ENCODE measurements around the gene GAPDHS.
A peak's percentile ranks its signal among the peaks of the same experiment; 100 is the strongest.

The GAPDHS gene

DNA sequence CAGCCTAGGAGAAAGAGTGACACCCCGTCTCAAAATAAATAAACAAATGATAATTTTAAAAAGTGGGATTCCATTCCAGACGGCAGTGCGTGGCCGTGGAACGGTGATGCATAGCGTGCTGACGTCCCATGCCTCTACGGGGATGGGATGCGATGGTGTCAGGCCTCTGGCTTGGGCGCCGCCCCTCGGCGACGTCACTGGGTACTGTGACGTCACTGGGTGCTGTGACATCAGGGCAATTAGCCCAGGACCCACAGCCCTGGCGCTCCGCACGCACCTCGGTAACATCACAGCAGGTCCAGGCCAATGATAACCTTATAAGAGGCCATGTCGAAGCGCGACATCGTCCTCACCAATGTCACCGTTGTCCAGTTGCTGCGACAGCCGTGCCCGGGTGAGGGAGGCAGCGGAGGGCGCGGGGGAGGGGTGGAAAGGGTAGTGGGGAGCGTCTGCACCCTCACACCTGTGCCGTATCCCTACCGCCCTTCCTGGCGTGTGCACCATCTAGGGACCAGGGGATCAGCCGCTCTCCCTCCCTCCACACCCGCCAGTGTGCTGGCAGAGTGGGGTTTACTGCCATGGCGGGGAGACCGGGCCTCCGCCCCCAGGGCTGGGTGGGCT lies at the start of gene GAPDHS:
Gene GAPDHS, plus strand, starts transcription at position 256 of the 621 bp plus-strand sequence. Its CDS starts 72 bp downstream, at position 328.
- no peak for DNase-seq (ENCODE audit: low read depth in 1 of 2, low spot score in 1 of 2)

DNA sequence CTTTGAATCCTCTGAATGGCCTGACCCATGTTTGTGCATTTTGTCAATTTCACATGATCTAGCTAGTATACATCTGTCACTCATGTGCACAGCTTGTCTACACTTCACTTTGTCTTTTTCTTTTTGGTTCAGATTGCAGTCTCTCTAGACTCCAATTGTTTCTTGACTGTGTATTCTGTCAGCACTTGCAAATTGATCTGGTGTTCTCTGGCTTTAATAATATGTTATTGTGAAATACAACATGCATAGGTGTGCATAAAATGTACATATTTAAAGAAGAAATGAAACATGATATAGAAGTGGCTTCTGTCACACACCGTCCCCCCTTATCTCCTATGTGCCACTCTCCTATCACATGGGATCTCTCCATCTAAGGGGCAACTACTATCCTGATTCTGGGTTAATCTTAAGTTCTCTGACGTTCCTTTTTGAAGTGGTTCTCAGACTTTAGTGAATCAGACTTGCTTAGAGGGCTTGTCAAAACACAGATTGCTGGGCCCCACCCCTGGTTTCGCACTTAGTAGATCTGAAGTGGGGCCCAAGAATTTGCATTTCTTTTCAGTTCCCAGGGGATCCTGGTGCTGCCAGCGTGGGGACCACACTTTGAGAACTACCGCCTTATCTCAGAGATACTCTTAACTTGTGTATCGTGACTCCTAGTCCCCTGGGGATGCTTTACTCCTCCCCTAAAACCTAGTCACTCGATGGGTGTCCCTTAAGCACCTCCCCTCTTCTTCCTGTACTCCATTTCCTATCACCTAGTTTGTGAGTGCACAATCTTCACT lies 48.8 kb upstream of the GAPDHS start:
- DNase-seq (ENCODE audit: low read depth in 1 of 2, low spot score in 1 of 2): no peak

DNA sequence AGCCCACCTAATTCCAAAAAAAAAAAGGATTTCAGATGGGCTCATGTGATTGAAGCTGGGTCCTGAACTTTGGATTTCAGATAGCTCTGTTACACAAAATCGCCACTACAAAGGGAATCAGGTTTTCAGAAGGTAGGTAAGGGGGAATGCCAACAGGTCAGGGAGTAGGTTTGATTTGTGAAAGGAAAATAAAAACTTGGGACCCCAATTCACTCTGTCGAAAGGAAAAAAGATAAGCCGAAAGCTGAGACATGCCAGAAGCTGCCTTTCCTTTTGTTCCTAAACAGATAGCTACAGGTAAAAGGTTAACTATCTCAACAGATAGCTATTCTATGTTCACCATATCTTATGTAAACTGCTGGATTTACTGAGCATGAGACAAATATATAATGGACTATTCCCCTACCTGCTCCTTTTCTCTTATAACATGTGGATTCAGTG lies 47.0 kb upstream of the GAPDHS start:
- DNase-seq (ENCODE audit: low read depth in 1 of 2, low spot score in 1 of 2): no peak

DNA sequence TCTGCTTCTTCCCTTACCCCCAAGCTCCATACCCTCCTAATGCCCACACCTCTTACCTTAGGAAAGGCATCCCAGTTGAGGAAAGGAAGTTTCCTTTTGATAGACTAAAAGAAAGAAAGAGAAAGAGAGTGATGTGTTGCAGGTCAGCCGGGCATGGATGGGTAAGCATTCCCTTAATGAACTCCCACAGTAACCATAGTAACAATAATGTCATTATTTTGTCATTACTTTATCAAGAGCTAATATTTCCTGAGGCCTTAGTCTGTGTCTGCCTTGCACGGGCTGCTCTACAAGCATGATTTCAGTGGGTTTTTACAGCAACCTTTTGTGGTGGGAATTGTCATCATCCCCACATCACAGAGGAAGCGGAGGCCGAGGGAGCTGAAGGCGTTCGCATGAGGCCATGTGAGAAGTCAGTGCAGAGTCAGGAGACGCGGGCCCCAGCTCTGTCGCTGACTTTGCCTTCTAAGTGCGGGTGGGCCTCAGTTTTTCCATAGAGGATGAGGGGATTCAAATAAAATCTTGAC lies 45.5 kb upstream of the GAPDHS start:
- DNase-seq (ENCODE audit: low read depth in 1 of 2, low spot score in 1 of 2): no peak

DNA sequence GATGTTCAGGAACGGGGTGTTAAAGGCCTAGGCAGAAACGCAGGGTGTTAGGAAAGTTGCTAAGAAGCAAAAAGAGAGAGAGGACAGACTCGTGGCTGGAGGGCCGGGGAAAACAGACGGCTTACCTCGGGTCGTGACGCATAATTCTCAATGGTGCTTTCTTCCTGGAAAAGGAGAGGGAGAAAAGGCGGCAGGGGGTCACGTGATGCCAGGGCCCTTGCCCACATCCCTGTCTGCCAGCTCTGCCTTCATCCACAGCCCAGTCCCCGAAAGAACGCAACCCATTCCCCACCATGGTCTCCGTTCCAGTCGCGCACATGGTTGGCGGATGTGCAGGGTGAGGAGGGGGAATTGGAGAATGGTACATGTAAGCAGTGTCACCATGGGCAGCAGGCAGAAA lies 44.6 kb upstream of the GAPDHS start:
- no peak for DNase-seq (ENCODE audit: low read depth in 1 of 2, low spot score in 1 of 2)

DNA sequence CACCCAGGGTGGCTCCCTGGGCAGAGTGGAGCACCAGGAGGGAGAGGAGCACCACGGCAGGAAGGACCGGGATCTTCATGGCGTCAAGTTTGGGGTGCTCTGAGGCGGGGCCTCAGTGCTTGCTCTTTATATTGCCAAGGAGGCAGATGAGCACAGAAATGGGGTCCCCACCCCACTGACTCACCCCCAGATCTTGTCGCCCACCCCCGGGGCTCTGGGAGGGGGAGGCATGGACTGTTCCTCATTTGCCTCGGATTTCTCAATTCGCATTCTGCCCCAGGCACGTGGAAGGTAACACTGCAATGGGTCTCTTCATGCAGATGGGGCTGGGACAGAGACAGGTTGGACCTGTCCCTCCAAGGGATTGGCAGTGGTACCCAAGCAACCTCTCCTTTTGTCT lies 42.9 kb upstream of the GAPDHS start, which contains the start of gene KRTDAP:
Gene KRTDAP, minus strand, starts transcription at position 101 of the 400 bp plus-strand sequence. Its CDS starts 22 bp downstream, at position 79.
- DNase-seq (ENCODE audit: low read depth in 1 of 2, low spot score in 1 of 2): no peak

DNA sequence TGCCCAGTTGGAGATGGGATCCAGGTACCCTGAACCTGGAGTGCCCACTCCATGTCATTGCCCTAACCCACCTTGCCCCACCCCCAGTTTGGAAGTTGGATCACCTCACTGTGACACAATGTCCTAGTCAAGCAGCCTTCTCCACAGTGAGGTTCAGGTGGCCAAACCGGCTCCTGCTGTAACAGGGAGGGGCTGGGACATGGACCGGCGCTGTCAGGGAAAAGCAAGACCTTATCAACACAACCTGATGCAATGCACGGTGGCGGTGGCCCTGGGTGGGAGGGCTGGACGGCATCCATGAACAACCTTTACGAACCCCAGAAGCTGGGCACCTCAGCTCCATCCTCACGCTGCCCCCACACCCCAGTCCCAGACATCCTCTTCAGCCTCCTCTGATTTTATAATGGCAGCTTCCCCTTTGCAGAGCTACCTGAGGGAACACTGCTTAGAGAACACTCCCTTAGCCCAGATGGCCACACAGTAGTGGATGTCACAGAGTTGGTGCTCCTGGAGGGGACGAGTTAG lies 41.4 kb upstream of the GAPDHS start:
- no peak for DNase-seq (ENCODE audit: low read depth in 1 of 2, low spot score in 1 of 2)

DNA sequence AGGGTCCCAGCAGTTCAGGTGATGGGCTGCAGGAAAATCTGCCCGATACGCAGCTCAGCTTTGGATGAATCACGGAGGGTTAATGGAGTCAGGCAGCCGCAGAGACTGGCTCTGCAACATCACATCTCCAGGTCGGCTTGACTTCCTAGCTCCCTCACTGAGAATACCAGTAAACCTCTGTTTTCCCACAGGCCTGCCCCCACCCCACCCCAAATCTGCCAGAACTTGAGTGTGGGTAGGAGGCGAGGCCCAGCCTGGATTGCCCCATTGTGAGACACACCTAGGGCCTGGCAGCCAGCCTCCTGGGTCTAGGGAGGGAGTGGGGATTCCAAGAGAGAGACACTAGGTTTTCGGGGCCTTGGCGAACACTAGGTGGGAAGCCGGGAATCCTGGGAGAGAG lies 39.3 kb upstream of the GAPDHS start:
- DNase-seq (ENCODE audit: low read depth in 1 of 2, low spot score in 1 of 2): no peak

DNA sequence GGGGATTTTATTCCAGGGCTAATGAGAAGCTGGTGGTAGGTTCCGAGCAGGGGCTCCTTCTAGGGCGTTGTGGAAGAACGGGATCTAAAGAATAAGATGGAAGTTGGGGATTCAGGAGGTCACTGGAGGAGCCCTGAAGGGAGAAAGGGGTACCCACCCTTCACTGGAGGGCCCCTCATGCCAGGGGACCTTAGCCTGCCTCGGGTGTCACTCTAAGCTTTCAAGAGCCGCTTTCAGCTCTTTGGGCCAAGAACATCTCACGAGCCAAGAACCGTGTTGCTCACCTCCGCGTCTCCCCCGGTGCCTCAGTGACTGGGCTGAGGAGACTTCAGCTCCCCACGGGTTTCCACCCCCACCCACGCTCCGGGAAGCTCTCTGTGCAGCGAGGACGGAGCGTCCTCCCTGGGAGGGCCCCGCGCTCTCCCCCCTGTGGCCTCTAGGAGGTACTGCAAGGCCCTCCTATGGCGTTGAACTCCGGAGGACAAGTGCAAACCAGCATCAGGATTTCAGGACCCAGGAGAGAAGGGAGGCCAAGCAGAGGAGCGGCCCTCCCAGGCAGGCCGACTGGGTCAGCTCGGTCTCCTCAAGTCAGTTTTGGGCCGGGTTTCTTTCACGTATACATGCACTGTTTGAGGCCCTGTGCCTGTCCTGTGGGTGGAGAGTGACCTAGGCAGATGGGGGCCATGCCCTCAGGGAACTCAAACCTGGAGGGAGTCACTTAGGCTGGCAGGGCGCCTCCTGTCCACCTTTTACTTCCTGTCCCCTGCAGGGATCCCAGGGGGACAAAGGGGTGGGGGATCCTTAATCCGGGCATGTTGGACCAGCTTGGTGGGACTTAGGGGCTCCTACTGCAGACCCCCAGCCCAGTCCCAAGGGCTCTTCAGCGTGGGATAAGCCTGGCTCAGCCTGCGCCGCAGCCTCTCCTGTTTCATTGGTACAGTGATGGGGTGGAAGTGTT lies 37.9 kb upstream of the GAPDHS start:
- peak; percentile 63 to 74 for DNase-seq (ENCODE audit: low read depth in 1 of 2, low spot score in 1 of 2)

DNA sequence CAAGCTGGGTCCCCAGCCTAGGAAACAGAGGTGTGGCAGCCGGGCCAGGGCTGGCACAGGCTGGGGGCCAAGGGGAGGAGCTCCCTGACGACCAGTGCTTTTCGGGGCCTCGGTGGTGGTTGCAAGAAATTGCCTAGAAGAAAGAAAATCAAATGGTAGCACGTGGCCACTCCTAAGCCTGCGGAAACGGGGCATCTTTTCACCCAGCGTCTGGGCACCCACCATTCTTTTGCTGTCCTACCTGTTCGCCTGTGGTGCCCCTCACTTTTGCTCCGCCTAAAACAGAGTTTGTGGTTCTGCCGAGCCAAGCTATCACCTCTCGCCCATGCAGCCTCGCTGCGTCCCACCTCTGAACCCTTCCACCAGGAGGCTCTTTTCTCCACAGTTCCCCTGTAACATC lies 35.9 kb upstream of the GAPDHS start:
- DNase-seq (ENCODE audit: low read depth in 1 of 2, low spot score in 1 of 2): no peak

DNA sequence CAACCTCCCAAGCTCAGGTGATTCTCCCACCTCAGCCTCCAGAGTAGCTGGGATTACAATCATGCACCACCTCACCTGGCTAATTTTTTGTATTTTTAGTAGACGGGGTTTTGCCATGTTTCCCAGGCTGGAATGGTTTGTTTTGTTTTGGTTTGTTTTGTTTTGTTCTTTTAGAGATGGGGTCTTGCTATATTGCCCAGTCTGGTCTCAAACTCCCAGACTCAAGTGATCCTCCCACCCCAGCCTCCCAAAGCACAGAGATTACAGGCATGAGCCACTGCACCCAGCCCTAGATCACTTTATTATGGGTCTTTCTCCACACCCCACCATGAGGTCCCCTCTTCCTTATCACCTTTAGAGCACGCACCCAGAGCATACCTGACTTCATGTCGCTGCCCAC lies 35.0 kb upstream of the GAPDHS start:
- no peak for DNase-seq (ENCODE audit: low read depth in 1 of 2, low spot score in 1 of 2)

DNA sequence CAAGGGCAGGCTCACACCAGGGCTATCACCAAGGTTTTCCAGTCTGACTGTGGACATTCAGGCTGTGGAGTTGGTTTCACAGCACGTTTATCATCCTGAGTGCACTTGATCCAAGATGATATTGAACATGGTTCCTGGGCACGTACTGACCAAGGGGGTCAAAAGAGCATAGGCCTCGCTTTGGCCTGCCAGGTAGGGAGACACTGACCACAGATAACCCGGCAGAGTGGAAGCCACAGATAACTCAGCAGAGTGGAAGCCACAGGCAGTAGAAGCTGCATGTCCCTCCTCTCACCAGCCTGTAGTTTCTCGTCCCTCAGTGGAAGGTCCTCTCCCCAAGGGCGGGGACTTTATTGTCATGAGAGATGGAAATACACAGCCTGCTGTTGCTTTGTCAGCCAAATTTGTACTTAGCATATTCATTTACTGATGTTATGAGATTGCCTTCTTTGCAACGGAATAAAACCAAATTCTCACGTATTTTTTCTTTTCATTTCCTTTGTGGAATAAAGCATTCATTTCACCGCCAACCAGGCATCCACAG lies 34.2 kb upstream of the GAPDHS start:
- no peak for DNase-seq (ENCODE audit: low read depth in 1 of 2, low spot score in 1 of 2)

DNA sequence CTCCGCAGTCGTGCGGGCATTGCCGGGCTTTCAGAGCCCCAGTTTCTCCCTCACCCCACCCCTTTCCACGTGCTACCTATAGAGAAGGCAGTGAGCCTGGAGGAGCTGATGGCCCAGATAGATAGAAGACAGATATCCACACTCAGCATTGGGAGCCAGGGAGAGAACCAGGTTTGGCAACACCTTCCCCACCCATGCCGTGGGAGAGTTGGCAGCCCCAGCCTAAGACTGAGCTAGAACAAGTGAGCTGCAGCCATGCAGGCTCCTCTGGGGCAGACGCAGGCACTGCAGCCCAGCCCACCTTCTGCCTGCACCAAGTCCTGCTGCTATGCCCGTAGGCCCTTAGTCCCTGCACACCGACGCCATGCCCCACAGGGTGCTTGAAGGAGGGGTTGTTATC lies 32.6 kb upstream of the GAPDHS start:
- no peak for DNase-seq (ENCODE audit: low read depth in 1 of 2, low spot score in 1 of 2)

DNA sequence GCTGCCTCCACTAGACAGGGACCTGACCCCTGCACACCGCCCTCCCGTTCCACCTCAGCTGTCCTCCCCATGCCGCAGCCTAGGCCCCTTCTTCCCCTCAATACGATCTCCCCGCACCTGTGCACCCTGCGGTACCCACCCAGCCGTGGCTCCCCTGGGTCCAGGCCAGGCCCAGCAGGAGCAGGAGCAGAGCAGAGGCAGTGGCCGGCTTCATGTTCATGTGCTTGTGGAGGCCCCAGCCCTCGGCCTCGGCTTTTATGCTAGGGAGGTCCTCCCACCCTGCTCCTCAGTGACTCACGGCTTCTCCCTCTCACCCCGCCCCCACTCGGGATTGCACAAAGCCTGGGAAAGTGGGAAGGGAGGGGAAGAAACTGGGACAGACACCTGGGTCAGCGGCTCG lies 31.6 kb upstream of the GAPDHS start:
- no peak for DNase-seq (ENCODE audit: low read depth in 1 of 2, low spot score in 1 of 2)

DNA sequence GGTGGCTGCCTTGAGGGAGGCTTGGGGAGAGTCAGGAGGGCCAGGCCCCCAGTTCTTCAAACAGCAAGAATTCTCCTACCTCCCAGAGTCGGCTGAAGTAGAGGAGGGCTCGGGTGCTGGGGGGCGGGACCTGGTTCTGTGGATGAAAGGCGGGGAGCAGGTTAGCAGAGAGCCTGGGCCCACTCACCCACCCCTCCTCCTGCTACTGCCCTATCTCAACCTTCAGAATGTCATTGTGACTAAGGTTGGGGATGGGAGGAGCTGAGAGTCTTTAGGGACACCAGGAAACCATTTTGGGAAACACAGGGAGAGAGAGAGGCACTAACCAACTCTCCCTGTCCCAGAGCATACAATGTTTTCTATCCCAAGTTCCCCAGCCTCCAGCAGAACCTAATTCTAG lies 30.5 kb upstream of the GAPDHS start:
- DNase-seq (ENCODE audit: low read depth in 1 of 2, low spot score in 1 of 2): no peak

DNA sequence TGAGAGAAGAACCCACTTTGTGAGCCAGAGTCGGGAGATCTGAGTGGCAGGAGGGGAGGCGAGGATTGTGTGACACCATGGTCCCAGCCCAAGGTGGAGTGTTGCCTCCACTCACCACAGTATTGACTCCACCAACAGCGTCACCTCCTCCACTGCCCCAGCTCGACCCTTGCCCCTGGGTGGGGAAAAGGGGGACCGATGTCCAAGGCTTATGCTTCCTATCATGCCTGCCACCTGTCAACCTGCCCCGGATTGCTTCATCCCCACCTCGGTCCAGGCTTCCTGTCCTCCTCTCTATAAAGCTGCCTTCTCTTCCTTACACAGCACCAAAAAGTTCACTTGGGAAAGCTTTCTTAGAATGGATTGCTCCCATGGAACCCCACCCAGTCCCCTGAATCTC lies 27.2 kb upstream of the GAPDHS start:
- DNase-seq (ENCODE audit: low read depth in 1 of 2, low spot score in 1 of 2): no peak

DNA sequence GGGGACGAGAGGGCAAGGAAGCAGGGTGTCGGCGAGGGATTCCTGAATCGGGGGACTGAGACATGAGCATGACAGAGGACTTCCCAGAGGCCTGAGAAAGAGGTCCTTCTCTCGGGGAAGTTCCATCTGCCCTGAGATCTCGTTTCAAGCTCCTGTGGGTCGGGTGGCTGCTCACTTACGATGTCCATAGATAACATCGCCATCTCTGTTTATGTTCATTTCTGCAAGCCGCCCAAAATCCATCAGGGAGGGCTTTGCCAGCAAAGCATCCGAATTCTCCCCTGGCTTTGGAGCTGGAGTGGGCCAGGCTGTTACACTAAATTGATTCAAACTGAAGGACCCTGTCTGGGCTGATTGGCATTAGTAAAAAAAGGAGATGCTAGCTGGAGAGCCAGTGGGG lies 25.7 kb upstream of the GAPDHS start:
- no peak for DNase-seq (ENCODE audit: low read depth in 1 of 2, low spot score in 1 of 2)

DNA sequence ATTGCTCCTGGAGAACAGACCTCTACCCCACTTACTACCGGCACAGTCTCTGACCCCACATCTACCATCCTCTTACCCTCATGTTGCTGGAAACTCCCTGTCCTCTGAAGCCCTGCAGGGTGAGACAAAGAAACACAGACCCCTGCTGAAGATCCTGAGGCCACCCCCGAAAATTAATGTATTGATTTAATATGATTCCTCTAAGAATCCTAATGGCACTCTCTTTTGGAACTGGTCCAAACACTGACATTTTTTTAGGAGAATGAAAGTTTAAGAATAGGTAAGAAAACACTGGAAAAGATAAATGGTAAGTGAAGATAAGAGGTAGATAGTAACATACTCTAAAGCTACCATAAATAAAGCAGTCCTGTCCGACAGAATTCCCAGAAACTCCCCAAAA lies 25.1 kb upstream of the GAPDHS start:
- DNase-seq (ENCODE audit: low read depth in 1 of 2, low spot score in 1 of 2): no peak

DNA sequence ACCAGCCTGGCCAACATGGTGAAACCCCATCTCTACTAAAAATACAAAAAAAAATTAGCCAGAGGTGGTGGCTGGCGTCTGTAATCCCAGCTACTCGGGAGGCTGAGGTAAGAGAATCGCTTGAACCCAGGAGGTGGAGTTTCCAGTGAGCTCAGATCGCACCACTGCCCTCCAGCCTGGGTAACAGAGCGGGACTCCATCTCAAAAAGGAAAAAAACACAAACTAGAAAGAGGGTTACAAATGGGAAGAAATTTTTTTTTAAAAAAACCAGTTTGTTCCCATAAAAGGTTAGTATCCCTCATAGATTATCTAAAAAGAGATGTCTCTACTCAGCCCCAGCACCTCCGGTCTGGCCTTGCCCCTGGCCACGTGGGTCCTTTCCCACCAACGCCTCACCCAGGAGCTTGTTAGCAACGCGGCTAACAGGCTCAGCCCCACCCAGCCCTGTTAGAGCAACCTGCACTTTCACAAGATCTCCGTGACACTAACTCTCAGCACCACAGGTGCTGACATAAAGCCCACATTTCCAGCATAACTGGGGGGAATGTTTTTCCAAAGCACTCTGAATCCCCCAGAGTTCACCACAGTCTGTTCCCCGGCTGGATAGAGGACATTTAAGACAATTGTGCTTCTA lies 24.1 kb upstream of the GAPDHS start:
- DNase-seq (ENCODE audit: low read depth in 1 of 2, low spot score in 1 of 2): no peak

DNA sequence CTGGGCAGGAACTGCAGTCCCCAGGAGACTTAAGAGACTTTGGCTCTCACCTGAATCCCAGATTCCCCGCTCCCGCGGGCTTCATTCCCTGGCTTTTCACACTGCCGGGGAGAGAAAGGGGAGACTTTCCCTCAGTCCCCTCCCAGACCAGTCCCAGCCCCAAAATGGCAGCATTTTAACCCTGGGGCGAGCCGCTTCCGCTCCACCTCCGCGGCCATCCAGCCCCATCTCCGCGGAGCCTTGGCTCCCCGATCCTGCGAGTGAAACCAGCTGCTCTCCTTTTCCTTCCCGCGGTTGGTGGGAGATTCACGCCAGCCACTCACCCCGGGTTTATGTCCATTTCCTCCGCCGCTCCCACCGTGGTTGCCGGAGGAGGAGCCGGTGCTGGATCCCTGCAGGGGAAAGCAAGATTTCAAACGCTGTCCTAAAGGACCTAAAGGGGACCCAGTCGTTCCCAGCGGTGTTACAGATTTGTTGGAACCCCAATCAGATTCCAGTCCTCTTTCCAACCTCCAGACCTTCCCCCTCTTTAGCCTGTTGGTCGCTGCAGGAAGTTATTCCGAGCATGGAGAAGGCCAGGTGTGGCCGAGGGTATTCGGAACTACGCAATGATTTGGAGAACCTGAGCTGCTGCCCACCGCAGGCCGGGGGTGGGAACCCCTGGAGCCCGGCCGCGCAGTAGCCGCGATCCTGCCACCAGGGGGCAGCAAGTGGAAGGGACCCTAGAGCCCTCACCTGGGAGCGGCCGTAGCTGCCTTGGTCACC lies 23.2 kb upstream of the GAPDHS start:
- DNase-seq (ENCODE audit: low read depth in 1 of 2, low spot score in 1 of 2): peak; percentile 50 to 62
